Activated effector memory CD4-positive, alpha-beta T cell treated with anti-CD3 and anti-CD28 coated beads, Interleukin-2, amount 50 U/mL, for 16 hours (primary cell): Measurements from ENCODE around the gene C19orf44.
"Not testable (repeated sequence)": the region's sequence is repeated elsewhere in the genome, so short reads cannot be mapped to it uniquely, and the experiment has no call there.

ENCODE experiments used
- DNase-seq: peaks from one replicate; pipeline ENCODE4 v3.0.0-alpha.2; 2020

The C19orf44 gene

GRCh38 chr19:16541526-16542044 is 45.4 kb downstream of the C19orf44 start:
- no peak for DNase-seq

GRCh38 chr19:16542045-16542909 is 46.1 kb downstream of the C19orf44 start, which contains the start of gene CHERP:
CHERP (minus strand) TSS chr19:16542437; CDS start chr19:16542378, 59 bp downstream.
- peak; percentile 98 for DNase-seq

GRCh38 chr19:16542910-16543472 is 46.8 kb downstream of the C19orf44 start:
- DNase-seq = no peak

GRCh38 chr19:16543734-16544133 is 47.5 kb downstream of the C19orf44 start:
- DNase-seq = not testable (repeated sequence)

- DNase-seq = no peak
Measured at GRCh38 chr19:16544473-16545231, 48.5 kb downstream of the C19orf44 start.

- no peak for DNase-seq
Measured at GRCh38 chr19:16548956-16549355, 52.8 kb downstream of the C19orf44 start.

GRCh38 chr19:16551902-16552301 is 55.7 kb downstream of the C19orf44 start:
- DNase-seq = not testable (repeated sequence)

GRCh38 chr19:16554776-16555175 is 58.6 kb downstream of the C19orf44 start:
- DNase-seq = no peak

GRCh38 chr19:16559780-16560276 is 63.6 kb downstream of the C19orf44 start:
- DNase-seq = no peak

- no peak for DNase-seq
Measured at GRCh38 chr19:16561382-16561781, 65.2 kb downstream of the C19orf44 start.

GRCh38 chr19:16562608-16563025 is 66.4 kb downstream of the C19orf44 start:
- no peak for DNase-seq

GRCh38 chr19:16564842-16565241 is 68.6 kb downstream of the C19orf44 start:
- no peak for DNase-seq

- peak; percentile 92 for DNase-seq
Measured at GRCh38 chr19:16566161-16566560, 70.0 kb downstream of the C19orf44 start.

GRCh38 chr19:16566702-16567101 is 70.5 kb downstream of the C19orf44 start:
- DNase-seq = no peak

- no peak for DNase-seq
Measured at GRCh38 chr19:16569609-16570320, 73.6 kb downstream of the C19orf44 start.
